ENCODE data around the gene OR8A1.

GRCh38 chr11:124570160-124570559 is 363 bp downstream of the OR8A1 start:
- no peak for TF ChIP-seq EZH2 (IDR thresholded peaks at IDR 0.05; ENCODE audit: insufficient read depth, poor library complexity, severe bottlenecking)
- TF ChIP-seq EZH2phosphoT487 (IDR thresholded peaks at IDR 0.05; ENCODE audit: insufficient read depth, low read depth): no peak

All from GM23248 (cell line).